Measurements from ENCODE around the gene YJU2. TPM values are rescaled to one million over a fixed set of nuclear protein-coding genes. Genes with fewer than 3 reads are reported as not detected.

Gene YJU2
- total and polyA plus RNA-seq, 2 of the 13 experiments (the other 11 are each of a cell fraction or from before 2014, with no cell fraction given): 9.3 to 17.9 TPM

GRCh38 chr19:4213116-4213515, 33.8 kb upstream of the YJU2 start (continued):
- TF ChIP-seq RXRB (CRISPR knock-in tag; IDR thresholded peaks at IDR 0.05; ENCODE audit: borderline replicate concordance): no peak

- intact Hi-C loops (cut with micrococcal nuclease; ENCODE audit: unreplicated experiment): no loop called here
- peak overlapping the region in 1 of 3 experiments; percentile 1; a peak in 1 of 6 replicates for H3K4me3 ChIP-seq (replicated peaks in 1 of 3; ENCODE audit: insufficient read depth in 1 of 3, low read depth in 2 of 3, low read length in 3 of 3)
- no peaks in the 10 kb centered on the region for H3K79me2 ChIP-seq (ENCODE audit: insufficient read depth, low read length)
- no peak for ATAC-seq
- no peak for FAIRE-seq
- peaks cover 24% of the 10 kb centered on the region for H3K4me1 ChIP-seq (ENCODE audit: insufficient read depth, low read length)
- ChIA-PET CTCF (ENCODE audit: low intra/inter-chr PET ratio, low total read pairs) (no interaction called here), POLR2A (no interaction called here)
- BruUV-seq (replicated peaks): no TSS peak
- no peak overlapping the region for H3K9ac ChIP-seq (ENCODE audit: insufficient read depth, low read depth, low read length)
- H3K4me2 ChIP-seq (ENCODE audit: low read depth, low read length): peak overlapping the region; percentile 23; the same call in 1 of the 2 replicates
- no peaks in the 10 kb centered on the region for H3K36me3 ChIP-seq (replicated peaks in 1 of 2; ENCODE audit: control insufficient read depth in 1 of 2, insufficient read depth in 2 of 2, low read length in 2 of 2)
- WGBS (ENCODE audit: low lambda C conversion rate): 20% methylated on average over 1 of the region's 10 CpGs
- no peaks in the 10 kb centered on the region for H4K20me1 ChIP-seq (ENCODE audit: insufficient read depth, low read length)
- H3K9me3 ChIP-seq (ENCODE audit: low read length): no peaks in the 10 kb centered on the region
- in situ Hi-C loops (cut with HindIII; ENCODE audit: extremely low pct_ligation_motif_present, low pct_unique_long_range_greater_than_20kb): loop anchor here (25.0 kb wide), 1 partner anchor 354 kb away; the partner anchor contains the start of gene ZFR2
- no peak for DNase-seq (ENCODE audit: low spot score)
- no peak overlapping the region for H2AFZ ChIP-seq (ENCODE audit: low read length)
- no peak overlapping the region for H3K27ac ChIP-seq (ENCODE audit: extremely low read length, insufficient read depth, low read length)
- peaks cover 0 to 19% of the 10 kb centered on the region in 2 experiments; a peak in 4 of 5 replicates for H3K27me3 ChIP-seq (ENCODE audit: control insufficient read depth in 1 of 2, insufficient read depth in 2 of 2, low read length in 2 of 2)
- TF ChIP-seq MXD3 (CRISPR knock-in tag; IDR thresholded peaks at IDR 0.05): no peak
- no peak for TF ChIP-seq KDM5B (CRISPR knock-in tag; IDR thresholded peaks at IDR 0.05; ENCODE audit: borderline replicate concordance)
- TF ChIP-seq PTBP1 (IDR thresholded peaks at IDR 0.05; ENCODE audit: low read depth, low read length, poor library complexity, severe bottlenecking): no peak
- no peak for TF ChIP-seq ETV5 (CRISPR knock-in tag; IDR thresholded peaks at IDR 0.05; ENCODE audit: borderline replicate concordance)
- TF ChIP-seq SMC3 (IDR thresholded peaks at IDR 0.05; ENCODE audit: low read length): no peak
- TF ChIP-seq MBD4 (IDR thresholded peaks at IDR 0.05; ENCODE audit: borderline replicate concordance, low read length): no peak
- no peak for TF ChIP-seq RFX5 (IDR thresholded peaks at IDR 0.05; ENCODE audit: low read depth, low read length)
- no peak for TF ChIP-seq ZNF430 (CRISPR knock-in tag; IDR thresholded peaks at IDR 0.05)
- no peak for TF ChIP-seq ISX (CRISPR knock-in tag; conservative IDR thresholded peaks at IDR 0.05)
- no peak for TF ChIP-seq ELF3 (CRISPR knock-in tag; IDR thresholded peaks at IDR 0.05)
- TF ChIP-seq AGO1 (IDR thresholded peaks at IDR 0.05; ENCODE audit: low read depth, low read length, poor library complexity, severe bottlenecking): no peak
- TF ChIP-seq ATF7 (IDR thresholded peaks at IDR 0.05): peak; percentile 84
- no peak for TF ChIP-seq ATF7 (CRISPR knock-in tag; IDR thresholded peaks at IDR 0.05)
- TF ChIP-seq ZNF749 (CRISPR knock-in tag; IDR thresholded peaks at IDR 0.05; ENCODE audit: borderline replicate concordance): no peak
- TF ChIP-seq NFE2 (CRISPR knock-in tag; IDR thresholded peaks at IDR 0.05): no peak
- TF ChIP-seq, protein P1, sequence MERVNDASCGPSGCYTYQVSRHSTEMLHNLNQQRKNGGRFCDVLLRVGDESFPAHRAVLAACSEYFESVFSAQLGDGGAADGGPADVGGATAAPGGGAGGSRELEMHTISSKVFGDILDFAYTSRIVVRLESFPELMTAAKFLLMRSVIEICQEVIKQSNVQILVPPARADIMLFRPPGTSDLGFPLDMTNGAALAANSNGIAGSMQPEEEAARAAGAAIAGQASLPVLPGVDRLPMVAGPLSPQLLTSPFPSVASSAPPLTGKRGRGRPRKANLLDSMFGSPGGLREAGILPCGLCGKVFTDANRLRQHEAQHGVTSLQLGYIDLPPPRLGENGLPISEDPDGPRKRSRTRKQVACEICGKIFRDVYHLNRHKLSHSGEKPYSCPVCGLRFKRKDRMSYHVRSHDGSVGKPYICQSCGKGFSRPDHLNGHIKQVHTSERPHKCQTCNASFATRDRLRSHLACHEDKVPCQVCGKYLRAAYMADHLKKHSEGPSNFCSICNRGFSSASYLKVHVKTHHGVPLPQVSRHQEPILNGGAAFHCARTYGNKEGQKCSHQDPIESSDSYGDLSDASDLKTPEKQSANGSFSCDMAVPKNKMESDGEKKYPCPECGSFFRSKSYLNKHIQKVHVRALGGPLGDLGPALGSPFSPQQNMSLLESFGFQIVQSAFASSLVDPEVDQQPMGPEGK (CRISPR knock-in tag; IDR thresholded peaks at IDR 0.05): peak; percentile 49; the same call in 1 of the 2 replicates
- TF ChIP-seq HNRNPK (IDR thresholded peaks at IDR 0.05; ENCODE audit: low read depth, low read length, poor library complexity, severe bottlenecking): no peak
- TF ChIP-seq MBNL3 (CRISPR knock-in tag; conservative IDR thresholded peaks at IDR 0.05): no peak
- no peak for TF ChIP-seq ZNF121 (CRISPR knock-in tag; IDR thresholded peaks at IDR 0.05)
- TF ChIP-seq, protein P2, sequence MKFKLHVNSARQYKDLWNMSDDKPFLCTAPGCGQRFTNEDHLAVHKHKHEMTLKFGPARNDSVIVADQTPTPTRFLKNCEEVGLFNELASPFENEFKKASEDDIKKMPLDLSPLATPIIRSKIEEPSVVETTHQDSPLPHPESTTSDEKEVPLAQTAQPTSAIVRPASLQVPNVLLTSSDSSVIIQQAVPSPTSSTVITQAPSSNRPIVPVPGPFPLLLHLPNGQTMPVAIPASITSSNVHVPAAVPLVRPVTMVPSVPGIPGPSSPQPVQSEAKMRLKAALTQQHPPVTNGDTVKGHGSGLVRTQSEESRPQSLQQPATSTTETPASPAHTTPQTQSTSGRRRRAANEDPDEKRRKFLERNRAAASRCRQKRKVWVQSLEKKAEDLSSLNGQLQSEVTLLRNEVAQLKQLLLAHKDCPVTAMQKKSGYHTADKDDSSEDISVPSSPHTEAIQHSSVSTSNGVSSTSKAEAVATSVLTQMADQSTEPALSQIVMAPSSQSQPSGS (CRISPR knock-in tag; IDR thresholded peaks at IDR 0.05): no peak
- TF ChIP-seq NFATC3 (CRISPR knock-in tag; IDR thresholded peaks at IDR 0.05): no peak
Observed at GRCh38 chr19:4215807-4216206, 31.1 kb upstream of the YJU2 start.
